HK-2 (cell line): ENCODE results near the gene COPG2.
"Not testable (repeated sequence)": the region's sequence is repeated elsewhere in the genome, so short reads cannot be mapped to it uniquely, and the experiment has no call there.

Experiments used
- DNase-seq: peaks from one replicate; pipeline ENCODE4 v3.0.0-alpha.2; 2018; ENCODE audit not compliant: unreplicated experiment

COPG2 gene, protein sequence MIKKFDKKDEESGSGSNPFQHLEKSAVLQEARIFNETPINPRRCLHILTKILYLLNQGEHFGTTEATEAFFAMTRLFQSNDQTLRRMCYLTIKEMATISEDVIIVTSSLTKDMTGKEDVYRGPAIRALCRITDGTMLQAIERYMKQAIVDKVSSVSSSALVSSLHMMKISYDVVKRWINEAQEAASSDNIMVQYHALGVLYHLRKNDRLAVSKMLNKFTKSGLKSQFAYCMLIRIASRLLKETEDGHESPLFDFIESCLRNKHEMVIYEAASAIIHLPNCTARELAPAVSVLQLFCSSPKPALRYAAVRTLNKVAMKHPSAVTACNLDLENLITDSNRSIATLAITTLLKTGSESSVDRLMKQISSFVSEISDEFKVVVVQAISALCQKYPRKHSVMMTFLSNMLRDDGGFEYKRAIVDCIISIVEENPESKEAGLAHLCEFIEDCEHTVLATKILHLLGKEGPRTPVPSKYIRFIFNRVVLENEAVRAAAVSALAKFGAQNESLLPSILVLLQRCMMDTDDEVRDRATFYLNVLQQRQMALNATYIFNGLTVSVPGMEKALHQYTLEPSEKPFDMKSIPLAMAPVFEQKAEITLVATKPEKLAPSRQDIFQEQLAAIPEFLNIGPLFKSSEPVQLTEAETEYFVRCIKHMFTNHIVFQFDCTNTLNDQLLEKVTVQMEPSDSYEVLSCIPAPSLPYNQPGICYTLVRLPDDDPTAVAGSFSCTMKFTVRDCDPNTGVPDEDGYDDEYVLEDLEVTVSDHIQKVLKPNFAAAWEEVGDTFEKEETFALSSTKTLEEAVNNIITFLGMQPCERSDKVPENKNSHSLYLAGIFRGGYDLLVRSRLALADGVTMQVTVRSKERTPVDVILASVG

DNA sequence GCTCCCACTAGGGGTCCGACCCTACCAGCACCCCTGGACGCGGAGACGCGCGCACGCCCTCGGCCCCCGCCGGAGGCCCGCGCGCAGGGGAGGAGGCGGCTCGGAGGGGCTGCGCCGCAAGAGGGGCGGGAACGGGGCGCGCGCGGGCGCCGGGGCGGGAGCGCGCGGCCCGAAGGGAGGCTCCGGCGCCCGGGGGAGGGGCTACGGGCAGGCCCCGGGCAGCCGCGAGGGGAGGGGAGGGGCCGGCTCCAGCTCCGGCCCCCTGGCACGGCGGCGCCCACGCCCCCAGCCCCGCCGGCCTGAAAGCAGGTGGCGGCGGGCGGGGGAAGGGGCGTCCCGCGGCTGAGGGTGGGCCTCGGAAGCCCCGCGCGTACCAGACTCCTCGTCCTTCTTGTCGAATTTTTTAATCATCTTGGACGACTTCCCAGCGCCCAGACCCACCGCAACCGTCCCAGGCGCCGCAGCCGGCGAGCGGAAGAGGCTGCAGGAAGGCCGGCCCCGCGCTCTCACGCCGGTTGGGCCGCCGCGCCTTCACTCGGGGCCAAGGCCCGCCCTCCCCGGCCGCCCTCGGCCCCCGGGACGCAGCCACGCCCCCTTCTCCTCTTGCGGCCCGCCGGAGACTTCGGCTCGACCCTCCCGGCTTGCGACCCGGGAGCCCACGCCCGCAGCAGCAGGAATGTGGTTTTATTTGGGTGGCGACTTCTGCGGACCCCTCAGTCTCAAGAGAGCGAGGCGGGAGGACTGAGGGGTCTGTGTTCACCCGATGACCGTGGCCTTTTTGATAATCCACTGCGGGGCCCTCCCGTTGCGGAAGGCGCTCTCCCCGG, at the start of gene COPG2:
Gene COPG2, minus strand, starts transcription at position 491 of the 827 bp plus-strand sequence. Its CDS starts 80 bp downstream, at position 411.
- peak; percentile 84 for DNase-seq

DNA sequence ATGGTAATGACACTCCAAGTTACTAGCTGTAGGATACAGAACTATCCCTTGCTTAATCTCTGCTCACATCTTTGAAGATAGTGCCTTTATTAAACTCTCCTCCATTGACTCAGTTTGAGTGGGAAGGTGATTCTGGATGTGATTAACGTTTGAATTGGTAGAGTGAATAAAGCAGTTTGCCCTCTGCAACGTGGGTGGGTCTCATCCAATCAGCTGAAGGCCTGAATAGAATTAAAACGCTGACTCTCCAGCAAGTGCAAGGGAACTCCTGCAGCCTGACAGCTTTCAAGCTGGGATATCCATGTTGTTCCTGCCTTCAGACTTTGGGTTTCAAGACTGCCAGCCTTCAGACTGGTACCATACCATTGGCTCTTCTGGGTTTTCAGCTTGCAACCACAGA, 43.9 kb upstream of the COPG2 start:
- DNase-seq, result no peak

DNA sequence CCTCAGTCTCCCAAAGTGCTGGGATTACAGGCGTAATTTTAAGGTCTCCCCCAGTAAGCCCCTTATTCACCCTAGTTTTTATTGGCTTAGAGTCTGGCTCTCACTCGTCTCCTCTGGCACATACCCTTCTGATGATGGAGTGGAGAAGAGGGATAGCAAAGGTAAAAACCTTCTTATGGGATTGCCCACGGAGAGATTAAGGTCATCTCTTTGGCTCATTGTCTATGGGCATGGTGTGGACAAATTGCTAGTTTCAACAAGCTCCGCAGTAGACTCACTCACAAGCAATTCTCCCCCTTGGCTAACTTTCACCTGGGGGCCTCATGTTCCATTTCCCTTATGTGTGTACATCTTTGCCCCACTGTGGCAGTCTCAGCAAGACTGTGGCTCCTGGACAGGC, 40.2 kb upstream of the COPG2 start:
- DNase-seq, result no peak

DNA sequence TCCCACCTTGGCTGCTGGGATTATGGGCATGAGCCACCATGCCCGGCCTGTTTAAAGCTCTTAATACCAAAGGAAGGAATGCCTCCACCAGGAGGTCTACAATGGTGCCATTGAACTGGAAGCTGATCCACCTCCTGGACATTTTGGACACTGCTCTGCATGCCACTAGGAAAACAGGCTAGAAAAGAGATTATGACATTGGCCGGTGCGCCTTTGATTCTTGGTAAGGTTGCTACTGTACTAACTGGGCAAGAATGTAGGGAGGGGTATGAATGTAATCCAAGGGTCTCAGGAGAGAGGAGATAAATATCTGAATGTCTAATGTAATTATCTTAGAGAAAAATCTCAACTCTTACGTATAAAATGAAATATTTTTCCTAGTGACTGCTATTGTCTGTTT, 39.5 kb upstream of the COPG2 start:
- DNase-seq, result no peak

DNA sequence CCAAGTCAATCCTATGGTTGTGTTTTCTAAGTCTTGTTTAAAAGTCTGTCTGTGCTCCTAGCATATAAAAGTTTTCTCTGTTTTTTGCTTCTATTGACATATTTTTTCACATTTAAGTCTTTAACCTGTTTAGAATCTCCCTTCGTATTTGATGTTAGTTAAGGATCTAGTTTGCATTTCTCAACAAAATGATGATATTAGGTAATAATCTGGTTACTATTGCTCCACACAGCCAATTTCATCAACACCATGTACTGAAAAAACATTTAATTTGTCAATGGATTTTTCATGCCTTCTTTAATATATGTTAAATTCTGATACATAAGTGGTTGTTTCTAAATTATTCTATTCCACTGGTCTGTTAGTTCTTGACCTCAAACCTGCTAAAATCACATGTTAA, 35.3 kb upstream of the COPG2 start:
- no peak for DNase-seq

DNA sequence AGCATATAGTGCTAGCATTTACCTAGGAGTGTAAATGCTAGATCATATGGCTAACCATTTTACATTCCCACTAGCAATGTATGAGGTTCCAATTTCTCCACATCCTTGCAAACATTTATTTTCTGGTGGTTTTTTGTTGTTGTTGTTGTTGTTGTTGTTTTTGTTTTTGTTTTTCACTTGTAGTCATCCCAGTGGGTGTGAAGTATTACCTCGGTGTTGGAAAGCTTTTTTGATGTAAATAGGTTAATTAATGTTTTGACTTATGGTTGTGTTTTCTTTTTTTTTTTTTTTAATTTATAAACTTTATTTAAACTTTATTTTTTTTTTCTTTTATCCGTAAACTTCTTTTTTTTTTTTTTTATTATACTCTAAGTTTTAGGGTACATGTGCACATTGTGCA, 33.1 kb upstream of the COPG2 start:
- no peak for DNase-seq

DNA sequence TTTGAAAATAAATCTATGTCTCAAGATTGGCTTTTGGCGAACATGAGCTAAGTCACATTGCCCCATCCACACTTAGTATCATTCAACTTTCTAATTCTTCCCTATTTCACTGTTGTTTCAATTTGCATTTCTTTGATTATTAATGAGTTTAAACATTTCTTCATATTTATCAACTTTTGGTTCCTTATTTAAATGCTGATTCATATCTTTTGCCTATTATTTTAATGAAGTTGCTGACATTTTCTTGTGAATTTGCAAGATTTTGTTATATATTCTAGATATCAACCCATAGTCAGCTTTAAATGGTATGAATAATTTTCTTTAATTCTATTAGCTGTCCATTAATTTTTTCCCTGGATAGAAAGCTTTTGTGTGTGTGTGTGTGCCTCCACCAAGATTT, 32.2 kb upstream of the COPG2 start:
- no peak for DNase-seq

DNA sequence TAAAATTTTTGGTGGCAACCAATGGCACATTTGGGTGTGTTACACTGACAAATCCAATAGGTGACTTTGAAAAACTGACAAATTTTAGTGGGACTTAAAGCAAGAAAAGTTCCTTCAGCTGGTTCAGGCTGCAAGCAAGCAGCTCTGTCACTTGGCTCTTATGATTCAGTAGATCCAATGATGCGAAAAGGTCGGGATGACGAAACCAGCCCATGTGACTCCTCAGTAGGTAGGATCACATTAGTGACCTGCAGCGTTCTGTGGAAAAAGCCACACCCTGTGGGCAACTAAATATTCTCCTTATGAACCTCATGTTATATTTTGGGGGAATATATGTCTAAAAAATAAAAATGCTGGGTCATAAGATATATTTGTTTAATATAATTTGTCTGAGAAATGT, 31.1 kb upstream of the COPG2 start:
- no peak for DNase-seq

DNA sequence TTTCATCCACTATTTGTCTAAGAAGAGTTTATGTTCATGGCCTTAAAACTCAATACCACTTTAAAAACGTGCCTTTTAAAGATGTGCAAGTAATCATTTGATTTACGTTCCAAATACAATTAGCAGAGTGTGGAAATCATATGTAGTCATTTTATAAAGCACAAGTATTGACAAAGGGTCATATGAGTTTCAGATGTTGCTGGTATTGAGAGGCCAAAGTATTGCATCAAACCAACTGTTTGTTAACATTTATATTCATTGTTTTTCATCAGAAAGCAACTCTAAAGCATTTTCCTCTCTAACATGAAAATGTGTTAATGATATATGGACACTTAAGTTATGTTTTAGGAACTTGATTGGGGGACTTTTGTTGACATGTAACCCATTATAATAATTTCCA, 29.3 kb upstream of the COPG2 start:
- DNase-seq, result no peak

DNA sequence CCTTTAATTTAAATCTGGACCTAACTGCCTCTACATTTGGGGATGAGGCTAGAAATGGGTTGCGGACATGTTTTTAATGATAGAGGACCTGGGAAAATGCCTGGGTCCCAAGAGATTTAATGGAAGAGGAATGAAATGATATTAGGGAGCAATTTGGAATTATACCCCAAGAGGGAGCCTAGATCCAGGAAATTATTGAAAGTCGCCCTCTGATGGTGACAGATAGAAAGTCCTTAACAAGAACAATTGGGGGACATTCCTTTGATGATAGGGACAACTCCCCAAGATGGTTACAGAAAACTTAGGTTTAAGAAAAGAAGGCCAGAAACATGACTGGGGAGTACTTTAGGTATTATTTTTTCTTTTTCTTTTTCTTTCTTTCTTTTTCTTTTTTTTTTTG, 27.3 kb upstream of the COPG2 start:
- no peak for DNase-seq

DNA sequence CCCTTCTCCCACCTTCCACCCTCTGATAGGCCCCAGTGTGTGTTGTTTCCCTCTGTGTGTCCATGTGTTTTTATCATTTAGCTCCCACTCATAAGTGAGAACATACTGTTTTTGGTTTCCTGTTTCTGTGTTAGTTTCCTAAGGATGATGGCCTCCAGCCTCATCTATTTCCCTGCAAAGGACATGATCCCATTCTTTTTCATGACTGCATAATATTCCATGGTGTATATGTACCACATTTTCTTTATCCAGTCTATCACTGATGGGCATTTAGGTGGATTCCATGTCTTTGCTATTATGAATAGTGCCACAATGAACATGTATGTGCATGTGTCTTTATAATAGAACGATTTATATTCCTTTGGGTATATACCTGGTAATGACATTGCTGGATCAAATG, 23.8 kb upstream of the COPG2 start:
- DNase-seq, result not testable (repeated sequence)

DNA sequence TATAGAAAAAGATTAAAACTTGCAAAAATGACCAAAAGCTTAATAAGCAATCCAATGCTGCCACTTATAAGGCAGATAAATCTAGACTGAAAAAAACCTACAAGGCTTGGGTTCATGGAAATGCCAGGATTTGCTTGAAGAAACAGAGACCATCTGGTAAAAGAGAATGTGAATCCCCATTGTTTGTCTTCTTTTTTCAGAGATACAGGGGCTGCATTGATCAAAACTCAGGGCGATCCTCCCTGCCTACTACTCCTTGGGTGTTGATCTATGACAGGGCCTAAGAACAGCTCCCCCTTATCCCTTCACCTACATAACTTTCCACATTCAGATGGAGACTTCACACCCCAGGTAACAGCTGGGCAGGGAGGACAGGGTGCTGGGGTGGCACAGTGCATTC, 21.1 kb upstream of the COPG2 start:
- DNase-seq, result no peak

DNA sequence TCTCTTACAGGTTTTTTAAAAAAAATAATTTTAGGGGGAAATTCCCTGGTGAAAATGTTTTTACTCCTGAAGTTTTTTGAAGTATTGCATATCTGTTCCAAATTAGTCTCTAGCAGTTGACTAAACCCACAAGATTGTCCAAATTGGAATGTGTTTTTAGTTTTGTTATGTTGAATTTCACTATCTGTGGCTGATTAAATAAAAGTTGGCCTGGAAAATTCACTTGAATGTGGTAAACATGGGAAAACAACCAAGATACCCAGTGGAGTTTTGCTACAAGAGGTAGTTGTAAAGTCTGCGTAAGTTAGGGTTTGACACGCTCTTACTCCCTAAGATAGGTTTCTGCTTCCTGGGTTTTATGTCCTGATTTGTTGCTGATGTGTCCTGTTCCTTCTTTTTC, 14.5 kb upstream of the COPG2 start:
- no peak for DNase-seq

DNA sequence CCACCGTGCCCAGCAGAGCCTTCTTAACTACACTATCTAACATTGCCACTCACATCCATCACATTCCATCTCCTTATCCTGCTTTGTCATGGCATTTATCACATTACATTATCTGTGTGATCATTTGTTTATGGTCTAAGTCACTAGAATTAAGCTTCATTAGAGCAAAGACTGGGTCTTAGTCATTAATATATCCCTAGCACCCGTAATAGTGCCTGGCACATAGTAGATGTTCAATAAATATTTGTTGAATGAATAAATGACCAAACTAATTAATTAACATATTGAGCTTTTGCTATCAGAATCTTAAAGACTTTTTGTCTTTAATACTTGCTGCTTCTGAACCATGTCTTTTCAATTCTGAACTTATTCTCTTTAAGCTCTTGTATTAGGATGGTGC, 5.9 kb upstream of the COPG2 start:
- DNase-seq, result no peak

DNA sequence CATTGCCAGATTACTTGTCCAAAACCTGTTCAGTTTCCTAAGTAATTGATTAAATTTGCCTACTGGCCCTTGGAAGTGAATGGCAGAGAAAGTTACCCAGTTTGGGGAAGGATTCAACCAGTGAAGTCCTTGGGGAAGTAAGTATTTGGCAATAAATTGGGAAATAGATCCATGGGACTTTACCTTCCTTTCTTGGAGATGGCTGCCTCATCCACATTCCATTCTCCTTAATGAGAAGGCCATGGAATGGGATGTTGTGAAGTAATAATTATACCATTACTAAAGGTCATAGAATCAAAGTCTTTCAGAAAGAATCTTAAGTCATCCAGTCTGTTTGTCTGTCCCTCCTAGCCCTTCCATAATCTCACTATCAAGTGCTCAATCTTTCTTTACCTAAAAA, 4.5 kb upstream of the COPG2 start:
- no peak for DNase-seq

DNA sequence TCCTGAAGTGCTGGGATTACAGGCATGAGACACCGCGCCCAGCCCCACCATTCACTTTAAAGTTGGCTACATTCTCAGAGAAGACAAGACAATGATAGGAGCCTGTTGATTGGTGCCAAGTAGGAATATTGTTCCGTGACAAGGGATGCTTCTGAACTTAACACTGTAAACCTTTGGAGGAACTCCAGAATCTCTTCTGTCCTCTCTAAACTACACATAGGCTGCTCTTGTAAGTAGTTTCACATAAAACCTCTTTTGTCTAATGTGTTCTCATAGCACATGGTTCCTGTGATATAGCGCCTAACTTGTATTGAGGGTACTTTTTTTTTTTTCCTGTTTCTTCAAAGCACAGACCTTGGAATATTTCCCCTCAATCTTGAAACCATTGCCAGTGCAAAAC, 3.6 kb upstream of the COPG2 start:
- DNase-seq, result no peak

DNA sequence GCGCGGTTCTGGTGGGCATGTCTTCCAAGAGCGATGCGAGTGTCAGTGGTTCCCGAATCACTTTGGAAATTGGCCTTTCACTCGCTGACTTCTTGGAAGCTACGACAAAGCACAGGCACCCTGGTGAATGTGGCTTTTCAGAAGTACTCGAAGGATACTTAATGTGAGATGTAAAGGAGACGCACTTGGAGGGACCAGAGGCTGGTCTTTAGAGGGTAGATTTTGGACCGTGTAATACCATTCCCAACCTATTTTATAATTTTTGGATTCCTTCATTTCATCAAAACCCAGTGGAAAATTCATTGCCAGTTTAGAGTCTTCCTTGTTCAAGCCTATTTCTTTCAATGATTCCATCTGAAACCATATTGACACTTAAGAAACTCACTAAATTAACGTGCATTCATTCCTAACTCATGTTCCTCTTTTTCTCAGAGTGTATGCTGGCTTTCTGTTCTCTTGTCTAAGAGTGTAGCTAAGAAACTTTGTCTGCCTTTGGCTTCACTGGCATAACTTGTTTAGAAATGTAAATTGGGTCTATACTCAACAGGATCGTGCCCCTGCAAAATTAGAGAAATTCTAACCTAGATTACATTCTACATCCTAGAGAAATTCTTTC, 645 bp upstream of the COPG2 start:
- DNase-seq, result no peak

DNA sequence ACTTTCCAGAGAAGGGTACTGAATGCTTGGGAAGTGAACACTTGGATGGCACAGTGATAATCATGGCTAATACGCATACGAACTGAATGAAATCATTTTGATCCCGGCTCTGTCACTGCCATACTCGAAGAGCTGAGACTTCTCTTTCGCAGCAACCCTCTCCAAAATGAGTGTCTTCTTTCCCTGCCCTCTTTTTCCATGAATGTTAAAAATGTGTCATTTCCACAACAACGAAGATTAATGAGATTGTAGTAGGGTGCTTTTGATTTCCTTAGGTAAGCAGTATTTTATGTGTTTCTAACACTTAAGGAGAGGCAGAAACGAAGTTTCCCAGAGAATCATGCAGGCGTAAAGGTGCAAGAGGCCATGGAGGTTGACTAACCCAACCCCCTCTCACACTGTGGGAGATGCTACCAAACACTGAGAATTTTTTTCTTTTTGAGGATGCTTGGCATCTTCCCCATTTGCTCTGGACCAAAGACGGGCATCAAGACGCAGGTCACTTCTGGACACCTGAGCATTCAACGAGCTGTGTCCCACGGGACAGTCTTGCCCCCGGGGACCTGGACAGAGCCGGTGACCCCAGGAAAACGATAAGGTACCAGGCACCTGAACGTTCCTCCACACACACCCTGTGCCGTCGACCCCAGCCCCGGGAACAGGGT, 823 bp downstream of the COPG2 start:
- no peak for DNase-seq

DNA sequence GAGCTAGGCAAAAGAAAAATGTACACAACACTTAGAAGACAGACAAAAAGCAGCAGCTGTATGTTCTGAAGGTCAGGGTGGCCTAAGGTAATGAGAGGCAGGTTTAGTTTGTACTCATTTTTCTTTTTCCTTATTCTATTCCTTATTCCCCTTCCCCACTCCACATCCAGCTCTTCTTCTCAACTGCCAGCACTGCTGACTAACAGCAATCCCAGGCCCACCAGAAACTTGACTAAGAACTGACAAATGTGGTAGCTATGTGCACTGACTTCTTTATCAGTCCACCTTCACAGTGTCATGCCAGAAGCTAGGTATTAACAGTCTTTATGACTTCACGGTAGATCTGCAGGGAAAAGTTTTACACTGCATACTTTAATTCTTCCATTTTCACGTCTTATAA, 6.1 kb downstream of the COPG2 start:
- DNase-seq, result no peak

DNA sequence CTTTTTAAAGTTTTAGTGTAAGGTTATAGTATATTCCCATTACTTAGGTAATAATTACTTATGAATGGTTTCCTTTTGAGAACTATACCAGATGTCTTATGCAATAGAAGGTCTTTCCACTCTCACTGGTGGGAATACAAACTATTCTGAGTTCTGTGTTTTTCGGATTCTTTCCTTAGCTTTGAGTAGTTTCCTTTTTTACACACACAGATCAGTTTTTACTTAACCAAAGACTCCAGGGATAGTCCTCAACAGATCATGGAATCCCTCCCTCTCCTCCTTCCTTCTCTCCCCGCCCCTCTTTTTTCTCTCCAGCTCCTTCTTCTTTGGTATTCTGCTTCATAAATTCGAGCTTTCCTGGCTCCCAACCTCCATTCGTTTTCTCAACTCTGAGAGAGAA, 13.3 kb downstream of the COPG2 start:
- no peak for DNase-seq

DNA sequence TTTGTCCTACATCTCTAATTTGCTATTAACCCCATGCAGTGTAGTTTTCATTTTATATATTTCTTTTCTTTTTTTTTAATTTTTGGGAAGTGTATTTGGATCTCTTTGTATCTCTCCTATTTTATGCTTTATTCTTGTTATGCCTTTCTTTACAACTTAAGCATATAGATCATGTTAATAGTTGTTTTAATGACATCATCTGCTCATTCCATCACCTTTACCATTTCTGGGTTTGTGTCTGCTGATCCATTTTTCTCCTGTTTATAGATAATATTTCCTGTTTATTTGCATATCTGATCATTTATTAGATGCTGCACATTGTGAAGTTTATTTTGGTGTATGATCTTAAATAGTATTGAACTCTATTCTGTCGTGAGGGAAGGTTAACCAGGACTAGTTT, 13.7 kb downstream of the COPG2 start:
- DNase-seq, result no peak
